ENCODE data around the gene CHCHD6. TPM values are rescaled to one million over a fixed set of nuclear protein-coding genes. Genes with fewer than 3 reads are reported as not detected.
"Not testable (repeated sequence)": the region's sequence is repeated elsewhere in the genome, so short reads cannot be mapped to it uniquely, and the experiment has no call there.

CHCHD6 gene
- total RNA-seq, 1 donor from 2014 or later, result 38.2 TPM

- DNase-seq (ENCODE audit: low read depth), result peak; percentile 57
- no peak for TF ChIP-seq CTCF (conservative IDR thresholded peaks at IDR 0.05; ENCODE audit: low read depth, low read length)
- H3K4me3 ChIP-seq (ENCODE audit: low read depth, low read length), result no peak overlapping the region
These were observed 78.0 kb downstream of the CHCHD6 start for GRCh38 chr3:126781889-126782491.

- DNase-seq (ENCODE audit: low read depth), result peak; percentile 82
- H3K4me3 ChIP-seq (ENCODE audit: low read depth, low read length), result no peak overlapping the region
- TF ChIP-seq CTCF (conservative IDR thresholded peaks at IDR 0.05; ENCODE audit: low read depth, low read length), result no peak
These were observed 78.5 kb downstream of the CHCHD6 start for GRCh38 chr3:126782536-126782935.

GRCh38 chr3:126784254-126784653 is 80.2 kb downstream of the CHCHD6 start:
- no peak for DNase-seq (ENCODE audit: low read depth)
- H3K4me3 ChIP-seq (ENCODE audit: low read depth, low read length), result no peak overlapping the region
- TF ChIP-seq CTCF (conservative IDR thresholded peaks at IDR 0.05; ENCODE audit: low read depth, low read length), result no peak

GRCh38 chr3:126791320-126791719 is 87.3 kb downstream of the CHCHD6 start:
- DNase-seq (ENCODE audit: low read depth); H3K4me3 ChIP-seq (ENCODE audit: low read depth, low read length): not testable (repeated sequence)

- DNase-seq (ENCODE audit: low read depth), result no peak
- TF ChIP-seq CTCF (conservative IDR thresholded peaks at IDR 0.05; ENCODE audit: low read depth, low read length), result no peak
These were observed 89.0 kb downstream of the CHCHD6 start for GRCh38 chr3:126792998-126793397.

GRCh38 chr3:126797563-126797962 is 93.5 kb downstream of the CHCHD6 start:
- no peak for TF ChIP-seq CTCF (conservative IDR thresholded peaks at IDR 0.05; ENCODE audit: low read depth, low read length)
- DNase-seq (ENCODE audit: low read depth), result no peak
- no peak overlapping the region for H3K4me3 ChIP-seq (ENCODE audit: low read depth, low read length)

More at GRCh38 chr3:126792998-126793397, 89.0 kb downstream of the CHCHD6 start:
- H3K4me3 ChIP-seq (ENCODE audit: low read depth, low read length), result no peak overlapping the region

- DNase-seq (ENCODE audit: low read depth), result no peak
- no peak for TF ChIP-seq CTCF (conservative IDR thresholded peaks at IDR 0.05; ENCODE audit: low read depth, low read length)
- H3K4me3 ChIP-seq (ENCODE audit: low read depth, low read length), result no peak overlapping the region
These were observed 94.5 kb downstream of the CHCHD6 start for GRCh38 chr3:126798521-126798920.
